Stimulated activated CD4-positive, alpha-beta T cell treated with anti-CD3 and anti-CD28 coated beads, Interleukin-4, amount 100 ng/mL, for 4 hours (primary cell): ENCODE measurements around the gene NRN1.
"Not testable (repeated sequence)": the region's sequence is repeated elsewhere in the genome, so short reads cannot be mapped to it uniquely, and the experiment has no call there.

ENCODE experiments used
- DNase-seq, 2 experiments: peaks; one replicate each; pipeline ENCODE4 v3.0.0-alpha.2; 2020

Gene NRN1

GRCh38 chr6:6006428-6007365, at the start of gene NRN1:
NRN1 (minus strand) TSS chr6:6006925; CDS start chr6:6006749, 176 bp downstream.
- peak in 1 of 2 experiments; percentile 36 for DNase-seq

DNA sequence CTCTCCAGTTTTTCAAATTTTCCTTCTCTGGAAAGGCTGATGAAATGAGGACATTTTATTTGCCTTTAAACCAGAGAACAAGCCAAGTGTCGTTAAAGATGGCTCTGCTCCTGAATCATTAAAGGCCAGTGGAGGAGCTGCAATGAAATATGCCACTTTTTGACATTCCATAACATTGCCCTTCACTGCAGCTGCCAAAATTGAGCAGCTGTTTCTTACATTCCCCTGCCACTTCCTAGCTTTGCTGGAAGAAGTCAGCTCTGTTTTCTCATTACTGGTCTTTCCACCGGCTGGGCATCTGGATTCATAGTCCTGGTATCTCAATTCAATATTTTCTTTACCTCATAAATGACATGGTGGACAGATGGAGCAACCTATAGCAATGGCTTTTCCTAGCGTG, 45.5 kb upstream of the NRN1 start:
- no peak for DNase-seq

DNA sequence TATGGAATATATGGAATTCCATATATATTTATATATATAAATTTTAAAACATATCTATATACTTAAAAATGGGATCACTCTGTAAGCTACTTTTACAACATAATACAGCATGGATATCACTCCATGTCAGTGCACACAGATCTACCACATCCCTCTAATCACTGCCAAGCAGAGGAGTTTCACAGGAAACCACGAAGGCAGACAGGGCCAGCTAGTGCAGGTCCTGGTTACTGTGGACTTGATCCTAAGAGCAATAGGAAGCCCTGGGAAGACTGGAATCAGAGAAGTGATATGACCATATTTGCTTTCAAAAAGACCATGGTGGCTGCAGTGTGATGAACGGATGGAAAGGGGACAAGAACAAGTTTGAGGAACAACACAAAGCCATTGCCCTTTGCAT, 40.0 kb upstream of the NRN1 start:
- DNase-seq: no peak

GRCh38 chr6:6039946-6040509, 33.3 kb upstream of the NRN1 start:
- no peak for DNase-seq

- no peak for DNase-seq
Measured at GRCh38 chr6:6037179-6037578, 30.5 kb upstream of the NRN1 start.

GRCh38 chr6:6033858-6034257, 27.1 kb upstream of the NRN1 start:
- no peak for DNase-seq

DNA sequence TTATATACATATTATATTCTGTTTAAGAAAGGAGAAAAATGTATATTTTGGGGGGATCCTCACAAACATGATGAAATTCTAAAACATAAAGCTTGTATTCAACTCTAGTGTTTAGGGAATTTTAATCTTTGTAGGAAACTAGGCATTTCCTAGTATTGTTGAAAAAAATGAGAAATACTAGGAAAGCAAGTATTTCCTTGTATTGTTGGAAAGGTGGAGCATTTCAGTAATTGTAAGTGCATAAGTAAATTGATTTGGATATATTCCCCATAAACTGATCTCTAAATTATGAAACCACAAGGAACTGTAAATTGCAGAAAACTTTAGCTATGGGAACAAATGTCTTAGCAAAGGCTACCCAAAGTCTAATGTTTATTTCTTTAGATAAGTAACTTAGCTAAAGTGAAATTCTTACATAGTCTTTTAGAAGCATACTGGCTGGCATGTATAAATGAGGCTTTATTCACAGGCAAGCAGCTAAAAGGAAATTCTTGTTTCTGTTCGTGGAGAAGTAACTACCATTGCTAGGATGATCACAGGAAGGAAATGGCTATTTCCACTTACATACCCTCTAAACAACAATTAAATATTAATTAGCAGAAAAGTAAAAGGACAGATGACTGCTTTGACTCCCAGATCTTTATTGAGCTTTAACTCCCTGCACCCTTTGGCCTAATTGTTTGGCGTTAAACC, 19.9 kb upstream of the NRN1 start:
- DNase-seq: no peak

DNA sequence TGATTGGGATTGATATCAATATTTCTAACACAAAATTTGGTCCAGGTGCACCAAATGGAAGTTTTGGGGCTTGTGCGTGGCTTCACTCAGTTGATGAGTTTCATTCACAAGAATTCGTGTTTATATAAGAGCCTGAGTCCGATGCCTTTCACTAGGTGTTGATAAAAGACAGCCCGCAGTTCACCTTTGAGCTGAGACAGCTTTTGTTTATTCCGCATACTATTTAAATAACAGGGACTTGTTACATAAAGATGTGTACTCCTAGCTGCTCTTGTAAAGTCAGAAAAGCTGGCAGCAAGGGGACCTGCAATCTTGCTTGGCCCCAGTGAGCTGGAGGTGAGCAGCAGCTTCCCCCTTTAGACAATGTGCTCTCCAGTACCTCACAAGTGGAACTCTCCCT, 19.0 kb upstream of the NRN1 start:
- no peak for DNase-seq

- DNase-seq: no peak
Measured at GRCh38 chr6:6024220-6024619, 17.5 kb upstream of the NRN1 start.

DNA sequence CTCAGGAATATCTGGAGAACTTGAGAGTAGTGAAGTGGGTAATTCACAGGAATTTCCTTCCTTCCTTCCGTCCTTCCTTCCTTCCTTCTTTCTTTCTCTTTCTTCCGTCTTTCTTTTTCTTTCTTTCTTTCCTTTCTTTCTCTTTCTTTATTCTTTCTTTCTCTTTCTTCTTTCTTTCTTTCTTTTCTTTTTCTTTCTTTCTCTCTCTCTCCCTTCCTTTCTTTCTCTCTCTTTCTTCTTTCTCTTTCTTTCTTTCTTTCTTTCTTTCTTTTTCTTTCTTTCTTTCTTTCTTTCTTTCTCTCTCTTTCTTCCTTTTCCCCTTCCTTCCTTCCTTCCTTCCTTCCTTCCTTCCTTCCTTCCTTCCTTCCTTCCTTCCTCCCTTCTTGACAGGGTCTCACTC, 16.1 kb upstream of the NRN1 start:
- not testable (repeated sequence) for DNase-seq

- peak; percentile 42 to 46 for DNase-seq
Measured at GRCh38 chr6:6008648-6009421, 2.1 kb upstream of the NRN1 start.

DNA sequence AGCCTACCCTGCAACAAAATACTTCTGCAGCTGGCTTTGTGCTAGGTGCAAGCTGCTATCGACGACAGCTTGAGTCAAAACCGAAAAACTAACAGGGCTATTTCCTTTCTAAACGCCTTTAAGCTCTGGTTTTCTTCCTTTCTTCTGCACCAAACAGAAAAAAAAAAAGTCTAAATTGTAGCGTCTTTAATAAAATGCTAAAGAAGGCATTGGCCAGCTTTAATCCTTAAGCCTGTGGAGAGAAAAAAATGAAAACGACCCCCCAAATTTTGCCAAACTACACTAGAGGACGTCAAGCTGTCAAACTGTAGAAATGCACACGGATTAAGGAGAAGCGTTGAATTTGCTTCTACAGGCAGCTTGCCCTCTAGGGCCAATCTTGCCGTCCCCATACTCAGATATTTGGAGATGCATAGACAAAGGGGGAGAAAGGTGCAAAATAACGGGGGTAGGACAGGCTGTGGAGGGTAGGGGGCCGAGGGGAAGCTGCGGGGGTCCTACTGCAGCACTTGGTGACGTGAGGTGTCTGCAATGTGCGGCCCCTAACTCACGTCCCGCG, 1.4 kb upstream of the NRN1 start:
- no peak for DNase-seq

GRCh38 chr6:6007366-6008088, 802 bp upstream of the NRN1 start:
- peak in 1 of 2 experiments; percentile 7 for DNase-seq

GRCh38 chr6:6006006-6006427, 708 bp downstream of the NRN1 start:
- no peak for DNase-seq

DNA sequence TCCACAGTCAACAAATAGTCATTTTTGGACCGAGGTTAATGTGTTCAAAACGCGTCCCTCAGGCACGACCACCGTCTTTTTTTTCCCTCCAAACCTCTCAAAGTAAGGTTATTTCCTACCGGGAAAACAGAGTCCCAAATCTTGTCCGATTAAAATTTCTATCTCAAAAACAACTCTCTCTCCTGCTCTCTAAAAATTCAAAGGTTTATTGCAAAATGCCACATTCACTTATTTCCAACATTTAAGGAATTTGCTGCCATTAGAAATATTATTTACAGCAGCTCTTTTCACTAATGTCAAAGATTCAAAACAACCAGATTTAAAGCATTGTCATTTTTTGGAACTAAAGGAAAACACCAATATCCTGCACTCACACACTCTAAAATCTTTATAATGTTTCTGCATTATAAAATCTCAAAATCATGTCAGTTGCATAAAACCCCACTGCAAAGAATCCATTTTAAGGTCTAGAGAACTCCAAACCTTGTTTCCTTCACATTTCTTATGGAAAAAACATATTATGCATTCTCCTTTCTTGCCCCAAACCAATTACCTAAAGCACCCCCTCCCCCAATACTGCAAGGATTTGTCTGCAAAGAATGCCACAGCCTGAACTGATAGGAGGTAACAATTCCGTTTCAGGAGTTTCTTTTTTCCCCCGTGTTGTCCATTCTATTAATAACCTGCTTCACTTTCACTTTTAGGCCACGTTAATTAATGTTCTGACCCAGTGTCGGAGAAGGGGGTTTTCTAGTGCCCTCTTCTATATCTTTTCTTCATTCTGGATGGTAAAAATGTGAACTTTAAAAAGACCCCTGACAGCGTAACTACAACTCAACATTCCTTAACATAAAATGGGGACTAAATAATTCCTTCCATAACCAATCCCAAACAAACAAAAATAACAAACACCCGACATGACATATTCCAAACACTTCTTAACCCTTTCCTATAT, 1.4 kb downstream of the NRN1 start:
- no peak for DNase-seq

GRCh38 chr6:6004390-6004995, 2.2 kb downstream of the NRN1 start:
- no peak for DNase-seq

DNA sequence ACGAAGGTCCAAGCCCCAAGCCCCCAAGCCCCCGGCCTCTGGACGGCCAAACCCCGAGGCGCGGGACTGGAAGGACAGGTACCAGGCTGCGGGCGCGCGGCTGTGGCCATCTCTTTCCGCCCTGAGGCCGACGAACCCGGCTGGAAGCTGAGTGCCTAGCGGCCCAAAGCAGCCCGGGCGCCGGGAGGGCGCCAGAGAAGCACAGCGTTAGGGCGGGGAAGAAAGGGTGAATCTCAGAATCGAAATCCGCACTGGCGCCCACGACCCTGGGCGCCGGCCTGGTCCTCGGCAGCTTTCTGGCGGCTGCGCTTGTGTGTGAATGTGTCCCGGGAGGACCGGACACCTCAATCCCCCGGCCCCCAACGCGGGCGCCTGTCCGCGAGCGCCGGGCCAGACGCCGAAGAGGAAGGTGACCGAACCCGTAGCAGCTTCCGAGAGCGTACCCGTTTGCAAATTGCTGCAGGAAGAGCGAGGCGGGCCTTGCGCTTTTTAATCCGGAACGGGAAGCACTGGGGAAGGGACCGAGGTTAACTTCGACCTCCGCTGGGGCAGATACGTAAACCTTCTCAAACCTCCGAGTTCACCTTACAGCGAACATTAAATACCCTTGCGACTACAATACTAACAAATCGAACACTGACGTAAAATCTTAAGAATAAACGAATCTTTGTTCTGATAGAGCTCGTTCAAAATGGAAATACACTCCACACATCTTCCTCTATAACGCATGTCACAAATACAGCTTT, 2.9 kb downstream of the NRN1 start:
- peak in 1 of 2 experiments; percentile 27 for DNase-seq

GRCh38 chr6:6002848-6003620, 3.7 kb downstream of the NRN1 start:
- peak in 1 of 2 experiments; percentile 15 for DNase-seq
